ENCODE results near the gene PHLDB2. TPM values are rescaled to one million over a fixed set of nuclear protein-coding genes. Genes with fewer than 3 reads are reported as not detected.

The PHLDB2 gene
- total and polyA plus RNA-seq, 9 donors = 52.4 to 83.6 (median 63.8) TPM

DNA sequence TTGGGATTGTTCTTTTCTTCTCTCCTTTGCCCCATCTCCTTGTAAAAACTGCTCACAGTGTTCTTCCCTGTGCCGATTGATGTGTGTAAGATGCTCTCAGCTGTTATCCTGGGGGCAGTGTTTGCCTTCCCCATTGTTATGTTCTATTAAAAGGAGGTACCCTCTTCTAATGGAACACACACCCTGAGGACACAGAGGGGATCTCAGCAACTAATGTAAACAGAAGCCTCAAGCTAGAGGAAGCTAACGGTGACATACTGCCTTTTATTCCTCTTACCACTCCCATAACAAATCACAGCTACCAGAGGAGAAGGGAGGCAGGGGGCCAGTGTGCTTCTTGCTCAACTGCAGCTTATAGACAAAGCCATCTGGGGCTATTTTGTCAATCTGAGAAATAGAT is 141.9 kb downstream of the PHLDB2 start:
- no CpG with 5 or more reads among the region's 2 CpGs for WGBS (ENCODE audit: insufficient coverage)
- no peak overlapping the region for H3K4me3 ChIP-seq (ENCODE audit: low read length)

GRCh38 chr3:112001526-112001925 is 142.5 kb downstream of the PHLDB2 start:
- no peak overlapping the region for H3K4me3 ChIP-seq (ENCODE audit: low read length)
- peaks cover 17% of the 10 kb centered on the region for H3K4me1 ChIP-seq (ENCODE audit: control insufficient read depth, insufficient read depth, low read length)
- DNase-seq = no peak
- H3K36me3 ChIP-seq (ENCODE audit: control insufficient read depth, insufficient read depth, low read length) = no peaks in the 10 kb centered on the region
- H3K27ac ChIP-seq (ENCODE audit: low read length) = no peak overlapping the region
- no peaks in the 10 kb centered on the region for H3K9me3 ChIP-seq (replicated peaks; ENCODE audit: control insufficient read depth, low read depth, low read length)
- H3K27me3 ChIP-seq (ENCODE audit: control insufficient read depth, insufficient read depth, low read length) = peaks cover 21% of the 10 kb centered on the region
- 94% methylated on average over 2 of the region's 2 CpGs for WGBS (ENCODE audit: insufficient coverage)

More for the DNA sequence above, 141.9 kb downstream of the PHLDB2 start:
- no peaks in the 10 kb centered on the region for H3K9me3 ChIP-seq (replicated peaks; ENCODE audit: control insufficient read depth, low read depth, low read length)
- H3K27me3 ChIP-seq (ENCODE audit: control insufficient read depth, insufficient read depth, low read length) = peaks cover 21% of the 10 kb centered on the region
- H3K4me1 ChIP-seq (ENCODE audit: control insufficient read depth, insufficient read depth, low read length) = peaks cover 17% of the 10 kb centered on the region
- DNase-seq = no peak
- H3K27ac ChIP-seq (ENCODE audit: low read length) = no peak overlapping the region
- H3K36me3 ChIP-seq (ENCODE audit: control insufficient read depth, insufficient read depth, low read length) = no peaks in the 10 kb centered on the region

GRCh38 chr3:112002096-112002971 is 143.3 kb downstream of the PHLDB2 start:
- Histone ChIP-seq H3K36me3 (ENCODE audit: control insufficient read depth, insufficient read depth, low read length) (no peaks in the 10 kb centered on the region), H3K27me3 (ENCODE audit: control insufficient read depth, insufficient read depth, low read length) (peaks cover 21% of the 10 kb centered on the region), H3K27ac (ENCODE audit: low read length) (no peak overlapping the region), H3K9me3 (replicated peaks; ENCODE audit: control insufficient read depth, low read depth, low read length) (no peaks in the 10 kb centered on the region), H3K4me3 (ENCODE audit: low read length) (no peak overlapping the region), H3K4me1 (ENCODE audit: control insufficient read depth, insufficient read depth, low read length) (peaks cover 17% of the 10 kb centered on the region)
- WGBS (ENCODE audit: insufficient coverage) = 79% methylated on average over 4 of the region's 8 CpGs
- DNase-seq = no peak

GRCh38 chr3:112003321-112004080 is 144.4 kb downstream of the PHLDB2 start:
- DNase-seq = no peak
- Histone ChIP-seq H3K9me3 (replicated peaks; ENCODE audit: control insufficient read depth, low read depth, low read length) (no peaks in the 10 kb centered on the region), H3K27me3 (ENCODE audit: control insufficient read depth, insufficient read depth, low read length) (peaks cover 19% of the 10 kb centered on the region), H3K27ac (ENCODE audit: low read length) (no peak overlapping the region), H3K4me3 (ENCODE audit: low read length) (no peak overlapping the region), H3K36me3 (ENCODE audit: control insufficient read depth, insufficient read depth, low read length) (no peaks in the 10 kb centered on the region), H3K4me1 (ENCODE audit: control insufficient read depth, insufficient read depth, low read length) (peaks cover 17% of the 10 kb centered on the region)
- 55% methylated on average over 1 of the region's 4 CpGs for WGBS (ENCODE audit: insufficient coverage)

DNA sequence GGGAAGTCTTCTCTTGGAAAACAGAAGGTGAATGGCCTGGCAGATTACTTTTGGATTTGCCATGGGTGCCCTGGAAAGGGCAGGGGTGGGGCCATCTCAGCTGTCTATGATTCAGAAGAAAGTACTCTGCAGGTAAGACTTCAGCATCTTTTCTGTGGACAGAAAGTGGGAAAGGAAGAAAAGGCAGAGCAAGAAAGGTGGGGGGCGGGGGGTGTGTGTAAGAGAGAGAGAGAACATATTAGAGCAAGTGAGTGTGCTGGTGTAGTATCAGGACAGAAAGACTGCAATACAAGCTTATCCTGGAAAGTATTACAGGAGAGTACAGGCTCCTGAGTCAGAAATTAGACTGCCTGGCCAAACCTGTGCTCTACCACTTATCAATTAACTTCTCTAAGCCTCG is 145.1 kb downstream of the PHLDB2 start:
- H3K27ac ChIP-seq (ENCODE audit: low read length) = no peak overlapping the region
- H3K36me3 ChIP-seq (ENCODE audit: control insufficient read depth, insufficient read depth, low read length) = no peaks in the 10 kb centered on the region
- peaks cover 10% of the 10 kb centered on the region for H3K4me1 ChIP-seq (ENCODE audit: control insufficient read depth, insufficient read depth, low read length)
- H3K27me3 ChIP-seq (ENCODE audit: control insufficient read depth, insufficient read depth, low read length) = peaks cover 12% of the 10 kb centered on the region
- no peak overlapping the region for H3K4me3 ChIP-seq (ENCODE audit: low read length)
- 100% methylated on average over 1 of the region's 2 CpGs for WGBS (ENCODE audit: insufficient coverage)
- no peak for DNase-seq
- H3K9me3 ChIP-seq (replicated peaks; ENCODE audit: control insufficient read depth, low read depth, low read length) = no peaks in the 10 kb centered on the region

DNA sequence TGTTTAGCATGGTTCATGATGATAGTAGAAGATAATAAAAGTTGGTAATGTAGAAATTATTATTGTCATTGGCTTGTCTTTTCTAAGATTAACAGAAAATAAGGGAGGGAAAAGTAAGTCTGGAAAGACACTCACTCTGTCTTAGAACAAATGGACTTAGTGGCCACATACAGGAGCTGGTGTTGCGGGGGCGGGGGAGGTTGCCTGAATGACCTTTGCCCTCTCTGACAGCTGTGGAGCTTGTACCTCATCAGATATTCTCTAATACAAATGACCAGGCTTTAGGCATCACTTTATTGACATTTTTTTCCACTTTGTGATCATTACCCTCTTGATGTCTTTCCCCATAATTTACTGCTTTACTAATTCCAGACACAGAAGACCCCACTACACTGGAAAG is 145.6 kb downstream of the PHLDB2 start:
- WGBS (ENCODE audit: insufficient coverage) = 71% methylated on average over 2 of the region's 2 CpGs
- Histone ChIP-seq H3K4me1 (ENCODE audit: control insufficient read depth, insufficient read depth, low read length) (peaks cover 5% of the 10 kb centered on the region), H3K4me3 (ENCODE audit: low read length) (no peak overlapping the region), H3K9me3 (replicated peaks; ENCODE audit: control insufficient read depth, low read depth, low read length) (no peaks in the 10 kb centered on the region), H3K27ac (ENCODE audit: low read length) (no peak overlapping the region), H3K27me3 (ENCODE audit: control insufficient read depth, insufficient read depth, low read length) (peaks cover 8% of the 10 kb centered on the region), H3K36me3 (ENCODE audit: control insufficient read depth, insufficient read depth, low read length) (no peaks in the 10 kb centered on the region)
- DNase-seq = no peak

DNA sequence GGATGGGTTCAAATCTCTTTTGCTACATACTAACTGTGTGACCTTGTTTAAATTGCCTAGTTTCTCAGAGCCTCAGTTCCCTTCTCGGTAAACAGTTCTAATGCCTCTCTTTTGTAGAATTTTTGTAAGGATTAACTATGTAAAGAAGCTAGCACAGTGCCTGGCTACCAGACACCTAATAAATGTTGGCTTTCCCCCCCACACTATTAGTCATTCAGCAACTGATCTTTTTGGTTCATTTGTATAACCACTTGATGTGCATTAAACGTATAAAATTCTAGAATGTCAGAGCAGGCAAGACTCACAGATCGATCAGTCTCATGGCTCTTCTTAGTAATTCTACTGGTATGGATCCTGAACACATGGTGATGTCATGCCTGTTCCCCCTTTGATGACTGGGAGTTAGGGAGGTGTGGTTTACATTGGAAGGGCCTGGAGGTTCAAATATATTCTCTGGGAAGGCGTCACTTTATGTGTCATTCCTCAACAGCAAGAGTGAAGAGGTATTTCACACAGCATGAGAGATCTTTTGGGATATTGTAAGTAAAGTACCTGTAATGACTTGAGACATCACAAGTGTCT is 146.1 kb downstream of the PHLDB2 start:
- WGBS (ENCODE audit: insufficient coverage) = no CpG with 5 or more reads among the region's 4 CpGs
- H3K4me1 ChIP-seq (ENCODE audit: control insufficient read depth, insufficient read depth, low read length) = peaks cover 2% of the 10 kb centered on the region
- H3K27me3 ChIP-seq (ENCODE audit: control insufficient read depth, insufficient read depth, low read length) = peaks cover 4% of the 10 kb centered on the region
- no peak overlapping the region for H3K4me3 ChIP-seq (ENCODE audit: low read length)
- no peak overlapping the region for H3K27ac ChIP-seq (ENCODE audit: low read length)
- H3K9me3 ChIP-seq (replicated peaks; ENCODE audit: control insufficient read depth, low read depth, low read length) = no peaks in the 10 kb centered on the region
- DNase-seq = no peak
- H3K36me3 ChIP-seq (ENCODE audit: control insufficient read depth, insufficient read depth, low read length) = no peaks in the 10 kb centered on the region

DNA sequence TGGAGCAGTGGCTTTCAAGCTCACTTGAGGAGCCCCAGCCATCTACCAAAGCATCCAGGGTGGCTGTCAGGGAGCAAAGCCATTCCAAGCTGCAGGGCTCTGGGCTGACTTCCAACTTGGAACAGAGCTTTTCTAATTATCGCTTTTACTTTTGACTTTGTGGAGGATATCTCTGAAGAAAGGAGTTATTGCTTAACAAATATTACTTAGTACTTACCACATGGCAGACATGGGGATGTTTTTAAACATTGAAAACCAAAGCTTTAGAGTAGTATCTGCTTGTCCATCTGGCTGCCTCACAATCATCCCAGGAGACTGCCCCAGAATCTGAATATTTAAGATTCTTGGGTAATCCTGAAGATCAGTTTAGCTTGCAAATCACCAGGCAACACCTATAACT is 148.6 kb downstream of the PHLDB2 start:
- H3K27ac ChIP-seq (ENCODE audit: low read length) = no peak overlapping the region
- H3K4me3 ChIP-seq (ENCODE audit: low read length) = no peak overlapping the region
- H3K9me3 ChIP-seq (replicated peaks; ENCODE audit: control insufficient read depth, low read depth, low read length) = no peaks in the 10 kb centered on the region
- WGBS (ENCODE audit: insufficient coverage) = no CpG with 5 or more reads among the region's 1 CpG
- peaks cover 13% of the 10 kb centered on the region for H3K4me1 ChIP-seq (ENCODE audit: control insufficient read depth, insufficient read depth, low read length)
- no peak for DNase-seq
- no peaks in the 10 kb centered on the region for H3K36me3 ChIP-seq (ENCODE audit: control insufficient read depth, insufficient read depth, low read length)
- no peaks in the 10 kb centered on the region for H3K27me3 ChIP-seq (ENCODE audit: control insufficient read depth, insufficient read depth, low read length)

GRCh38 chr3:112009670-112010069 is 150.6 kb downstream of the PHLDB2 start:
- Histone ChIP-seq H3K27me3 (ENCODE audit: control insufficient read depth, insufficient read depth, low read length) (no peaks in the 10 kb centered on the region), H3K36me3 (ENCODE audit: control insufficient read depth, insufficient read depth, low read length) (no peaks in the 10 kb centered on the region), H3K4me1 (ENCODE audit: control insufficient read depth, insufficient read depth, low read length) (peaks cover 13% of the 10 kb centered on the region), H3K4me3 (ENCODE audit: low read length) (no peak overlapping the region), H3K9me3 (replicated peaks; ENCODE audit: control insufficient read depth, low read depth, low read length) (no peaks in the 10 kb centered on the region), H3K27ac (ENCODE audit: low read length) (no peak overlapping the region)
- no CpG with 5 or more reads among the region's 2 CpGs for WGBS (ENCODE audit: insufficient coverage)
- DNase-seq = no peak

DNA sequence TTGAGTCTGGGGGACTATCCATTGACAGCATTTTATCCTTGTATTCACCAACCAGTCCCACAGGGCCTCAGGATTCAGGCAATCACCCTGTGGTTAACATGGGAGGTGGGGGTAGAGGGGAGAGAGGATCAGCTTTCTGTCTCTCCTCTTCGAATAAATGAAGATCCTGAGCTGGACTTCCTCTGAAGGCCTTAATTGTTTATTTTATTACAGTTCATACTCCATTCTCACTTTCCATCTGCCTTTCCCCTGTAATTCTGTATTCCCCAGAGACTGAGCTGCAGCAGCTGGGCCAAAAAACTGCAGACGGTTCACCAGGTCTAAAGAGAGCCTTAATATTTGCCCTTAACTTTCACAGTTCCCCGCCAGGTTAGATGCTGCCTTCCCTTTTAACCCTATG is 151.6 kb downstream of the PHLDB2 start:
- H3K27me3 ChIP-seq (ENCODE audit: control insufficient read depth, insufficient read depth, low read length) = no peaks in the 10 kb centered on the region
- DNase-seq = peak; percentile 33
- no peaks in the 10 kb centered on the region for H3K9me3 ChIP-seq (replicated peaks; ENCODE audit: control insufficient read depth, low read depth, low read length)
- H3K4me3 ChIP-seq (ENCODE audit: low read length) = no peak overlapping the region
- 14% methylated on average over 2 of the region's 3 CpGs for whole genome bisulfite sequencing (ENCODE audit: insufficient coverage)
- no peaks in the 10 kb centered on the region for H3K36me3 ChIP-seq (ENCODE audit: control insufficient read depth, insufficient read depth, low read length)
- H3K4me1 ChIP-seq (ENCODE audit: control insufficient read depth, insufficient read depth, low read length) = peaks cover 13% of the 10 kb centered on the region
- no peak overlapping the region for H3K27ac ChIP-seq (ENCODE audit: low read length)

Data from muscle of leg (tissue), 11 donors.